Measurements from ENCODE around the gene PDE4D. TPM values are rescaled to one million over a fixed set of nuclear protein-coding genes. Genes with fewer than 3 reads are reported as not detected.

PDE4D gene
- total and polyA plus RNA-seq, 2 of the 4 experiments (the other 2 are of a cell fraction): 1.4 to 7.9 TPM

DNA sequence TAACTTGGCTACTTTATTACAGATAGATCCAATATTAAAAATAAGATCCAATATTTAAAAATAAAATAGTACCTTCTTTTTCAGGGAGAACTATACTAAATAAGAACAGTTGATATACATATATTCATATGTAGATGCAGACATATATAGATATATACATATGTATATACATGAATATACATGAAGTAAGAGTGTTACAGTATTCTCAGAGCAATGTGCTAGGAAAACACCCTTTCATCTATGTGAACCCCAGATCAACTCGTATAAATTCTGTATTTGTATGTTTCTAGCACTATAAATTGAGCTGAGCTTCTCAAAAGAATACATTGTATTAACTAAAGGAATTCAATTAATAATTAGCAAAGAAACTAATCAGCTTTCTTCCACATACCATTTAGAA, 287.6 kb downstream of the PDE4D start:
- dilution Hi-C loops (cut with HindIII; ENCODE audit: low sequenced_read_pairs, unreplicated experiment): no loop called here
- no peak for ATAC-seq (ENCODE audit: low read depth)

More for the DNA sequence above, 287.6 kb downstream of the PDE4D start:
- DNase-seq: no peak
- no peak overlapping the region for H3K14ac ChIP-seq (replicated peaks; ENCODE audit: low read depth, low read length)
- no peak overlapping the region for H2AFZ ChIP-seq (replicated peaks; ENCODE audit: low read length, poor library complexity)
- H4K8ac ChIP-seq (ENCODE audit: low read depth in 2 of 2, low read length in 2 of 2): no peak overlapping the region
- no peaks in the 10 kb centered on the region for H3K9me1 ChIP-seq (ENCODE audit: insufficient read depth, low read length)
- H3K9ac ChIP-seq (ENCODE audit: low read depth, low read length): no peak overlapping the region
- no TSS peak for BruUV-seq (replicated peaks)
- H3K4ac ChIP-seq (ENCODE audit: low read depth, low read length): no peak overlapping the region
- H4K5ac ChIP-seq (ENCODE audit: low read depth, low read length): no peak overlapping the region
- H3K79me1 ChIP-seq (ENCODE audit: low read depth in 1 of 2, low read length in 2 of 2): no peaks in the 10 kb centered on the region
- no CpG with 5 or more reads among the region's 1 CpG for WGBS, 2 experiments (ENCODE audit: extremely low coverage in 2 of 2, insufficient read length in 1 of 2)
- no peak overlapping the region for H3K18ac ChIP-seq (ENCODE audit: low read depth, low read length)
- H3K56ac ChIP-seq (ENCODE audit: extremely low read depth, insufficient read depth, low read length): no peak overlapping the region
- intact Hi-C loops (cut with micrococcal nuclease): no loop called here
- peaks cover 4% of the 10 kb centered on the region; the same call in 1 of the 2 replicates for H3K27me3 ChIP-seq (ENCODE audit: control insufficient read depth, insufficient read depth, low read length)
- TF ChIP-seq RFX5 (IDR thresholded peaks at IDR 0.05; ENCODE audit: low read depth, low read length): no peak
- no peak overlapping the region for H2AK9ac ChIP-seq (replicated peaks; ENCODE audit: low read depth, low read length, poor library complexity)
- H2AK5ac ChIP-seq (ENCODE audit: low read depth, low read length): no peak overlapping the region
- in situ Hi-C loops (cut with MboI; ENCODE audit: low sequenced_read_pairs): no loop called here
- H3K23ac ChIP-seq (ENCODE audit: low read depth, low read length): no peak overlapping the region
- H3K4me1 ChIP-seq (ENCODE audit: control insufficient read depth, insufficient read depth, low read length): no peaks in the 10 kb centered on the region
- no peak overlapping the region for H2BK120ac ChIP-seq (ENCODE audit: low read depth, low read length)
- no peak overlapping the region for H2BK5ac ChIP-seq (ENCODE audit: low read depth, low read length, poor library complexity, severe bottlenecking)
- CTCF ChIA-PET: interaction anchor here (0.6 kb wide), 1 partner anchor 1822 kb away, joined by 3 read pairs; no protein-coding TSS in a partner anchor
- H3K4me2 ChIP-seq (ENCODE audit: low read depth, low read length): no peak overlapping the region
- H2BK15ac ChIP-seq (ENCODE audit: low read depth, low read length): no peak overlapping the region
- H4K20me1 ChIP-seq (ENCODE audit: insufficient read depth, low read length): no peaks in the 10 kb centered on the region
- no peaks in the 10 kb centered on the region for H3K36me3 ChIP-seq (ENCODE audit: control insufficient read depth, insufficient read depth, low read length)
- H3K9me3 ChIP-seq (ENCODE audit: control insufficient read depth, insufficient read depth, low read length): no peaks in the 10 kb centered on the region
- no peak overlapping the region for H3K27ac ChIP-seq (ENCODE audit: insufficient read depth, low read length)
- POLR2A ChIA-PET (ENCODE audit: unreplicated experiment): no interaction called here
- no peak overlapping the region for H2BK20ac ChIP-seq (ENCODE audit: low read depth, low read length)
- H3K4me3 ChIP-seq (ENCODE audit: insufficient read depth, low read depth, low read length): no peak overlapping the region
- H4K91ac ChIP-seq (ENCODE audit: insufficient read depth, low read depth, low read length): no peak overlapping the region

Measured in IMR-90 (cell line).